ENCODE measurements around the gene SAMHD1. TPM values are rescaled to one million over a fixed set of nuclear protein-coding genes. Genes with fewer than 3 reads are reported as not detected.

SAMHD1 gene
- total and polyA plus RNA-seq, 2 of the 13 experiments (the other 11 are each of a cell fraction or from before 2014, with no cell fraction given): 16.9 to 43.5 TPM

- no peak for TF ChIP-seq ZBTB46 (CRISPR knock-in tag; IDR thresholded peaks at IDR 0.05; ENCODE audit: borderline replicate concordance)
- no peak for TF ChIP-seq SMAD3 (CRISPR knock-in tag; IDR thresholded peaks at IDR 0.05)
- no peak for TF ChIP-seq CBFB (CRISPR knock-in tag; IDR thresholded peaks at IDR 0.05)
- no peak for TF ChIP-seq ZNF672 (CRISPR knock-in tag; IDR thresholded peaks at IDR 0.05)
- TF ChIP-seq ZNF547 (CRISPR knock-in tag; IDR thresholded peaks at IDR 0.05): no peak; the same call in 1 of the 2 replicates
- TF ChIP-seq ZNF235 (CRISPR knock-in tag; IDR thresholded peaks at IDR 0.05; ENCODE audit: borderline replicate concordance): no peak
- peak; percentile 68 for TF ChIP-seq ZBTB43 (CRISPR knock-in tag; conservative IDR thresholded peaks at IDR 0.05)
- no peak for TF ChIP-seq MTF1 (CRISPR knock-in tag; IDR thresholded peaks at IDR 0.05)
- no peak for TF ChIP-seq FOSL1 (CRISPR knock-in tag; IDR thresholded peaks at IDR 0.05; ENCODE audit: borderline replicate concordance)
- peak; percentile 75; the same call in 1 of the 2 replicates for TF ChIP-seq RXRB (CRISPR knock-in tag; IDR thresholded peaks at IDR 0.05; ENCODE audit: borderline replicate concordance)
- no peak for TF ChIP-seq KLF9 (CRISPR knock-in tag; IDR thresholded peaks at IDR 0.05; ENCODE audit: low read depth)
- TF ChIP-seq TEAD2 (CRISPR knock-in tag; IDR thresholded peaks at IDR 0.05): no peak
- no peak for TF ChIP-seq KLF12 (CRISPR knock-in tag; IDR thresholded peaks at IDR 0.05; ENCODE audit: borderline replicate concordance)
- no peak for TF ChIP-seq ZHX1 (CRISPR knock-in tag; IDR thresholded peaks at IDR 0.05; ENCODE audit: low read depth)
- no peak for TF ChIP-seq KDM1A (CRISPR knock-in tag; IDR thresholded peaks at IDR 0.05)
- peak; percentile 63; the same call in 1 of the 2 replicates for TF ChIP-seq JUN (CRISPR knock-in tag; IDR thresholded peaks at IDR 0.05)
- TF ChIP-seq ATF4 (CRISPR knock-in tag; IDR thresholded peaks at IDR 0.05): no peak
- no peak for TF ChIP-seq PHF20 (CRISPR knock-in tag; IDR thresholded peaks at IDR 0.05)
- peak; percentile 83; the same call in 1 of the 2 replicates for TF ChIP-seq FOXO1 (CRISPR knock-in tag; IDR thresholded peaks at IDR 0.05)
- TF ChIP-seq BATF2 (CRISPR knock-in tag; IDR thresholded peaks at IDR 0.05): no peak
- TF ChIP-seq RFX5 (IDR thresholded peaks at IDR 0.05; ENCODE audit: low read depth, low read length): no peak
- TF ChIP-seq SAP130 (CRISPR knock-in tag; IDR thresholded peaks at IDR 0.05; ENCODE audit: low read depth): peak; percentile 72
- TF ChIP-seq DNMT1 (CRISPR knock-in tag; IDR thresholded peaks at IDR 0.05): no peak
- no peak for TF ChIP-seq PRMT3 (CRISPR knock-in tag; IDR thresholded peaks at IDR 0.05; ENCODE audit: borderline replicate concordance, low read depth)
- TF ChIP-seq ZNF367 (CRISPR knock-in tag; IDR thresholded peaks at IDR 0.05; ENCODE audit: borderline replicate concordance): no peak
- TF ChIP-seq RXRA (CRISPR knock-in tag; IDR thresholded peaks at IDR 0.05): peak; percentile 41; the same call in 1 of the 2 replicates
Observed at GRCh38 chr20:36927704-36928103, 23.8 kb downstream of the SAMHD1 start (continued).
